DND-41 (cell line): ENCODE data around the gene EAF1.

Experiments
- ATAC-seq: fragments of 200-7000 bp; cut with Tn5 transposase; 3 replicates; pipeline ENCODE4 v1.9.1; 2021; ENCODE audit warnings: low read depth; ENCODE audit not compliant: insufficient read depth
- DNase-seq: peaks from one replicate; pipeline ENCODE4 v3.0.0-alpha.2; 2020
- H2AFZ ChIP-seq: 2 replicates; pipeline ENCODE4 v1.6.0; 2012; ENCODE audit warnings: low read depth, low read length
- H3K27ac ChIP-seq: 2 replicates; pipeline ENCODE4 v1.5.1; 2012; ENCODE audit warnings: low read length, inconsistent platforms
- H3K27me3 ChIP-seq: fragments of 200-600 bp; sonication (generic); 2 replicates; pipeline ENCODE4 v1.6.0; 2012; ENCODE audit warnings: low read length, mild to moderate bottlenecking, inconsistent platforms; ENCODE audit not compliant: insufficient read depth, poor library complexity
- H3K36me3 ChIP-seq: 2 replicates; pipeline ENCODE4 v1.5.1; 2012; ENCODE audit warnings: low read length, inconsistent platforms; ENCODE audit not compliant: insufficient read depth
- H3K4me1 ChIP-seq: 2 replicates; pipeline ENCODE4 v1.5.1; 2012; ENCODE audit warnings: mild to moderate bottlenecking, low read length; ENCODE audit not compliant: insufficient read depth
- H3K4me2 ChIP-seq: 2 replicates; pipeline ENCODE4 v1.6.0; 2012; ENCODE audit warnings: mild to moderate bottlenecking, moderate library complexity, low read length, inconsistent platforms; ENCODE audit not compliant: insufficient read depth
- H3K4me3 ChIP-seq, 2 experiments: fragments of 200-600 bp in 1 of 2; shearing (Covaris generic) in 1 of 2; 2 replicates each; pipeline ENCODE4 v1.5.1; 2012 to 2016; ENCODE audit warnings: inconsistent platforms in 2 of 2, low read length in 2 of 2, mild to moderate bottlenecking in 2 of 2, low read depth in 1 of 2, moderate library complexity in 1 of 2
- H3K79me2 ChIP-seq: 2 replicates; pipeline ENCODE4 v1.6.0; 2012; ENCODE audit warnings: low read length, inconsistent platforms; ENCODE audit not compliant: insufficient read depth
- H3K9ac ChIP-seq: 2 replicates; pipeline ENCODE4 v1.6.0; 2012; ENCODE audit warnings: low read depth, mild to moderate bottlenecking, inconsistent platforms, low read length, moderate library complexity
- H3K9me3 ChIP-seq: 2 replicates; pipeline ENCODE4 v1.5.1; 2012; ENCODE audit warnings: low read length, moderate library complexity, mild to moderate bottlenecking, inconsistent platforms; ENCODE audit not compliant: insufficient read depth, severe bottlenecking
- H4K20me1 ChIP-seq: 2 replicates; pipeline ENCODE4 v1.6.0; 2012; ENCODE audit warnings: low read length; ENCODE audit not compliant: insufficient read depth
- CTCF ChIP-seq: IDR thresholded peaks from 2 replicates; pipeline ENCODE4 v1.5.1; 2012; ENCODE audit warnings: borderline replicate concordance, low read length, moderate library complexity, mild to moderate bottlenecking; ENCODE audit not compliant: poor library complexity, severe bottlenecking; ENCODE audit errors: extremely low read depth
- EZH2 ChIP-seq: IDR thresholded peaks from 3 replicates; pipeline ENCODE4 v1.6.1; 2012; ENCODE audit warnings: borderline replicate concordance, low read depth, mild to moderate bottlenecking, moderate library complexity, low read length, inconsistent platforms; ENCODE audit not compliant: severe bottlenecking

The EAF1 gene

GRCh38 chr3:15470849-15471248 is 43.5 kb downstream of the EAF1 start:
- TF ChIP-seq CTCF (no peak), EZH2 (no peak)
- H3K79me2 ChIP-seq, result no peaks in the 10 kb centered on the region
- H3K27me3 ChIP-seq, result no peaks in the 10 kb centered on the region
- H3K4me3 ChIP-seq, result no peak overlapping the region
- peaks cover 15% of the 10 kb centered on the region for H3K4me1 ChIP-seq
- H3K4me2 ChIP-seq, result no peak overlapping the region
- no peaks in the 10 kb centered on the region for H3K9me3 ChIP-seq
- no peaks in the 10 kb centered on the region for H4K20me1 ChIP-seq
- ATAC-seq (no peak), DNase-seq (no peak)
- no peak overlapping the region for H3K27ac ChIP-seq
- no peak overlapping the region for H3K9ac ChIP-seq
- no peaks in the 10 kb centered on the region for H3K36me3 ChIP-seq
- H2AFZ ChIP-seq, result no peak overlapping the region

- no peak for ATAC-seq
- no peaks in the 10 kb centered on the region for H3K36me3 ChIP-seq
- no peak for TF ChIP-seq CTCF
- no peak for TF ChIP-seq EZH2
- H3K9me3 ChIP-seq, result no peaks in the 10 kb centered on the region
- no peak overlapping the region for H3K4me3 ChIP-seq
- no peak overlapping the region for H3K27ac ChIP-seq
- H3K27me3 ChIP-seq, result no peaks in the 10 kb centered on the region
- no peaks in the 10 kb centered on the region for H3K79me2 ChIP-seq
- H2AFZ ChIP-seq, result no peak overlapping the region
- no peak for DNase-seq
- H4K20me1 ChIP-seq, result no peaks in the 10 kb centered on the region
- peaks cover 15% of the 10 kb centered on the region for H3K4me1 ChIP-seq
- H3K9ac ChIP-seq, result no peak overlapping the region
- H3K4me2 ChIP-seq, result no peak overlapping the region
Measured at GRCh38 chr3:15471861-15472260, 44.5 kb downstream of the EAF1 start.

- DNase-seq (no peak), ATAC-seq (no peak)
- H3K79me2 ChIP-seq, result no peaks in the 10 kb centered on the region
- H3K9me3 ChIP-seq, result no peaks in the 10 kb centered on the region
- H3K4me1 ChIP-seq, result no peaks in the 10 kb centered on the region
- TF ChIP-seq CTCF (no peak), EZH2 (no peak)
- H4K20me1 ChIP-seq, result no peaks in the 10 kb centered on the region
- no peak overlapping the region for H3K4me3 ChIP-seq
- no peak overlapping the region for H2AFZ ChIP-seq
- no peak overlapping the region for H3K9ac ChIP-seq
- H3K4me2 ChIP-seq, result no peak overlapping the region
- H3K36me3 ChIP-seq, result no peaks in the 10 kb centered on the region
- H3K27me3 ChIP-seq, result no peaks in the 10 kb centered on the region
- no peak overlapping the region for H3K27ac ChIP-seq
Measured at GRCh38 chr3:15475161-15475560, 47.8 kb downstream of the EAF1 start.

GRCh38 chr3:15476378-15476777 is 49.0 kb downstream of the EAF1 start:
- H3K4me1 ChIP-seq, result no peaks in the 10 kb centered on the region
- H3K27ac ChIP-seq, result no peak overlapping the region
- DNase-seq (no peak), ATAC-seq (no peak)
- no peaks in the 10 kb centered on the region for H3K9me3 ChIP-seq
- no peaks in the 10 kb centered on the region for H3K27me3 ChIP-seq
- H3K4me3 ChIP-seq, result no peak overlapping the region
- H2AFZ ChIP-seq, result no peak overlapping the region
- no peaks in the 10 kb centered on the region for H4K20me1 ChIP-seq
- no peak overlapping the region for H3K4me2 ChIP-seq
- TF ChIP-seq EZH2 (no peak), CTCF (no peak)
- H3K36me3 ChIP-seq, result no peaks in the 10 kb centered on the region
- no peaks in the 10 kb centered on the region for H3K79me2 ChIP-seq
- no peak overlapping the region for H3K9ac ChIP-seq
